Epithelial cell of esophagus (primary cell): ENCODE measurements around the gene PPAN.

Experiments
- DNase-seq: peaks from one replicate; pipeline ENCODE4 v3.0.0; 2010; ENCODE audit warnings: low read depth
- H3K4me3 ChIP-seq: 2 replicates; pipeline ENCODE4 v1.5.1; 2011; ENCODE audit warnings: mild to moderate bottlenecking, low read length, control low read depth
- TF ChIP-seq, protein P1 (sequence below): IDR thresholded peaks from 2 replicates; pipeline ENCODE4 v1.5.1; 2011; ENCODE audit warnings: low read depth, mild to moderate bottlenecking, low read length, control low read depth, inconsistent platforms; ENCODE audit not compliant: insufficient read depth; ENCODE audit errors: missing control alignments

Gene PPAN, protein sequence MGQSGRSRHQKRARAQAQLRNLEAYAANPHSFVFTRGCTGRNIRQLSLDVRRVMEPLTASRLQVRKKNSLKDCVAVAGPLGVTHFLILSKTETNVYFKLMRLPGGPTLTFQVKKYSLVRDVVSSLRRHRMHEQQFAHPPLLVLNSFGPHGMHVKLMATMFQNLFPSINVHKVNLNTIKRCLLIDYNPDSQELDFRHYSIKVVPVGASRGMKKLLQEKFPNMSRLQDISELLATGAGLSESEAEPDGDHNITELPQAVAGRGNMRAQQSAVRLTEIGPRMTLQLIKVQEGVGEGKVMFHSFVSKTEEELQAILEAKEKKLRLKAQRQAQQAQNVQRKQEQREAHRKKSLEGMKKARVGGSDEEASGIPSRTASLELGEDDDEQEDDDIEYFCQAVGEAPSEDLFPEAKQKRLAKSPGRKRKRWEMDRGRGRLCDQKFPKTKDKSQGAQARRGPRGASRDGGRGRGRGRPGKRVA

DNA sequence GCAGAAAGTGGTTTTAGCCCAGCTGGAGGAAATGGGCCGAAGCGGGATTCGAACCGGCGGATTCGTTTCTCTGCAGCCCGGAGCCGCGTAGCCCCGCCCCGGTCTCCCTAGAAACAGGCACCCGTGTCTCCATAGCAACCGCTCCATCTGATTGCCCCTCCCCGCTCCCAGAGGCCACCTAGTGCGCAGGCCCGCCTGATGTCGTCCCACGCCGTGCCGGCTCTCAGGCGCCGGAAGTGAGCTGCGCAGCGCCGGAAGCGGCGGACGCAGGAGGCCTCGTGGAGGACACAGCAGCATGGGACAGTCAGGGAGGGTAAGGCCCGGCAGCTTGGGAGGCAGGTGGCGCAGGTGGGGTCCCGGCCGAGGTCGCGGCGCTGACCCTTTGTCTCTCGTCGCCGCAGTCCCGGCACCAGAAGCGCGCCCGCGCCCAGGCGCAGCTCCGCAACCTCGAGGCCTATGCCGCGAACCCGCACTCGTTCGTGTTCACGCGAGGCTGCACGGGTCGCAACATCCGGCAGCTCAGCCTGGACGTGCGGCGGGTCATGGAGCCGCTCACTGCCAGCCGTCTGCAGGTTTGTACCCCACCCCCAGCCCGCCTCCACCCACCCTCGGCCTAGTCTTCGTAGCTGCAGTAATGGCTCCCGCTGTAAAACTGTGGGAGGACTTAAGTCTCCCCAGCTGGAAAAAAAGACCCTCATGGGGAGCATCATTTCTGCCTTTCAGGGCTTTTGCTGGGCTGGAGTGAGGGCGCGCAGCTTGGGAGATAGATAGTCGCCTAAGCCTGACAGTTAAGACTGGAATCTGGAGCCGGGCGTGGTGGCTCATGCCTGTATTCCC lies at the start of gene PPAN:
PPAN (plus strand) TSS at position 263 of the 837 bp plus-strand sequence; CDS start at position 296, 33 bp downstream.
- H3K4me3 ChIP-seq = peak within 1 kb of the TSS; percentile 96
- DNase-seq = peak; percentile 99
- TF ChIP-seq, protein P1, sequence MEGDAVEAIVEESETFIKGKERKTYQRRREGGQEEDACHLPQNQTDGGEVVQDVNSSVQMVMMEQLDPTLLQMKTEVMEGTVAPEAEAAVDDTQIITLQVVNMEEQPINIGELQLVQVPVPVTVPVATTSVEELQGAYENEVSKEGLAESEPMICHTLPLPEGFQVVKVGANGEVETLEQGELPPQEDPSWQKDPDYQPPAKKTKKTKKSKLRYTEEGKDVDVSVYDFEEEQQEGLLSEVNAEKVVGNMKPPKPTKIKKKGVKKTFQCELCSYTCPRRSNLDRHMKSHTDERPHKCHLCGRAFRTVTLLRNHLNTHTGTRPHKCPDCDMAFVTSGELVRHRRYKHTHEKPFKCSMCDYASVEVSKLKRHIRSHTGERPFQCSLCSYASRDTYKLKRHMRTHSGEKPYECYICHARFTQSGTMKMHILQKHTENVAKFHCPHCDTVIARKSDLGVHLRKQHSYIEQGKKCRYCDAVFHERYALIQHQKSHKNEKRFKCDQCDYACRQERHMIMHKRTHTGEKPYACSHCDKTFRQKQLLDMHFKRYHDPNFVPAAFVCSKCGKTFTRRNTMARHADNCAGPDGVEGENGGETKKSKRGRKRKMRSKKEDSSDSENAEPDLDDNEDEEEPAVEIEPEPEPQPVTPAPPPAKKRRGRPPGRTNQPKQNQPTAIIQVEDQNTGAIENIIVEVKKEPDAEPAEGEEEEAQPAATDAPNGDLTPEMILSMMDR = no peak

DNA sequence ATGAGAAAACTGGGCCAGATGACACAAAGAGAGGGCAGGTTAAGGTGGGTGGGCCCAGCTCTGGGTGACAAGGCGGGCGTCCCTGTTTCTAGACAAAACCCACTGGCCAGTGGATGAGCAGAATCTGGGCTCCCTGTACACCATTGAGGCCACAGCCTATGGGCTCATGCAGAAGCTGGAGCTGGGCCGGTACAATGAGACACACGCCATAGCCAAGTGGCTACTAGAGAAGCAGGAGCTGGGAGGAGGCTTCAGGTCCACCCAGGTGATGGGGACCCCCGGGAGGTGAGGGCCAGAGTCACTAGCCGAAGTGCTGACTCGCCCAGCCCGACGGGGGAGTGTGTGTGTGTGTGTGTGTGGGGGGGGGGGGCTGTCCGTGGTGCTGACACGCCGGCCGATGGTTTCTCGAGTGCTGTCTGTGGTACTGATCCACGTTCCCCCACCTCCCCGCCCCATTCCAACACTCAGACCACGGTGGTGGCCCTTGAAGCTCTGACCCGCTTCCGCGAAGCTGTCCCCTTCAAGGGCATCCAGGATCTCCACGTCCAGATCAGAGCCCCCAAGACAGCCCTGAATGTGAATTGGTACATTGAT lies 44.3 kb upstream of the PPAN start:
- no peak overlapping the region for H3K4me3 ChIP-seq
- no peak for DNase-seq
- TF ChIP-seq, protein P1 = no peak

DNA sequence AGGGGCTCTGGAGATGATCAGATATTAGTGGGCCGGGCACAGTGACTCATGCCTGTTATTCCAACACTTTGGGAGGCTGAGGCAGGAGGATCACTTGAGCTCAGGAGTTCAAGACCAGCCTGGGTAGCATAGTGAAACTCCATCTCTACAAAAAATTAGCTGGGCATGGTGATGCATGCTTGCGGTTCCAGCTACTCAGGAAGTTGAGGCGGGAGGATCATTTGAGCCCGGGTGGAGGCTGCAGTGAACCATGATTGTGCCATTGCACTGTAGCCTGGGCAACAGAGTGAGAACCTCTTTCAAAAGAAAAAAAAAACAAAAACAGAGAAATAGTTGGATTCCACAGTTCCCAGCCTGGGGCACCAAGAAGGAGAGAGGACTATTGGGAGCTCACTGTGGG lies 38.0 kb upstream of the PPAN start:
- no peak for DNase-seq
- TF ChIP-seq, protein P1 = no peak
- H3K4me3 ChIP-seq = no peak overlapping the region

DNA sequence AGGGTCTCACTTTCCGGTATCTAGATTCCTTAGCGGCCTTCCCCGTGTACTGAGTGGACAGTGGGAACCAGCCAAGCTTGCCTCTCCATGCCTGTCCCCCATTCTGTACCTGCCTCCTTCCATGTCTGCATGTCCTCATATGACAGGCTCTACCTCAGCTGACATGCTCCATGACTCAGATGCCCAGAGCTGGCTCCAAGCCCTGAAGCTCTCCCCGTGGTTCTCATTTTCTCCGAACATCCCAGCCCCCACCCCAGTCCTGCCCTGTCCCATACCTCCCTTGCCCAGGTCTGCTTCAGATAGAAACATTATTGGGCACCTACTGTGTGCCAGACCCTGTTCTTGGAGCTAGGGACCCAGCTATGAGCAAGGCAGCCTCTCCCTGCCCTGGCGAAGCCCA lies 37.1 kb upstream of the PPAN start:
- TF ChIP-seq, protein P1 = no peak
- H3K4me3 ChIP-seq = no peak overlapping the region
- DNase-seq = peak; percentile 40

DNA sequence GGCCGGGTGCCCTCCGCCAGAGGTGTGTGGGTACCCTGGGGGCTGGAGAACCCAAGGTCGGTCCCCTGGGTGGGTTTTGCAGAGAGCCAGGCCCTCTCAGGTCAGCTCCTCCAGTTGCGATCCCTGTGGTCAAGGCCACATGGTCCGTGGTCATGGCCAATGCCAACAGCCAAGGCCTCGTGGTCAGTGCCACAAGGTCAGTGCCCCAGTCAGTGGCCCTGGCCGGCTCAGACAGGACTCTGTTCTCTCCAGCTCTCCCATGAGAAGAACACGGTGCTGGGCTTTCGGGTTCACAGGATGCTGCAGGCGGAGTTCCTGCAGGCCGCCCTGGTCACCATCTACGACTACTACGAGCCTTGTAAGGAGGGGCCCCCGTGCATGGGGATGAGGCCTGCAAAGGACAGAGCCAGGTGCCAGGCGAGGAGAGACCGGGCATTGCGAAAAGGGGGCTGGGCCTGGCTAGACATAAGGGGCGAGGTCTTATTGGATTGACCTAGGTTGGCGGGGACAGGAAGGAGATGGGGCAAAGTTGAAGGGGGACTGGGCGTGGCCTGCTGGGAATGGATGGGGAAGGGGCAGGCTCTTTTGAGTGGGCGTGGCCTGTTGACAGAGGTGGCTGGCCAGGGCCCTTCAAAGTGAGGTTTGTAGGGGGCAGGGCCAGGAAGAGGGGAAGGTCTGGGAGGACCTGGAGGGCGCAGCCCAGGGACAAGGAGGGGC lies 35.3 kb upstream of the PPAN start:
- DNase-seq = no peak
- TF ChIP-seq, protein P1 = no peak
- H3K4me3 ChIP-seq = no peak overlapping the region

DNA sequence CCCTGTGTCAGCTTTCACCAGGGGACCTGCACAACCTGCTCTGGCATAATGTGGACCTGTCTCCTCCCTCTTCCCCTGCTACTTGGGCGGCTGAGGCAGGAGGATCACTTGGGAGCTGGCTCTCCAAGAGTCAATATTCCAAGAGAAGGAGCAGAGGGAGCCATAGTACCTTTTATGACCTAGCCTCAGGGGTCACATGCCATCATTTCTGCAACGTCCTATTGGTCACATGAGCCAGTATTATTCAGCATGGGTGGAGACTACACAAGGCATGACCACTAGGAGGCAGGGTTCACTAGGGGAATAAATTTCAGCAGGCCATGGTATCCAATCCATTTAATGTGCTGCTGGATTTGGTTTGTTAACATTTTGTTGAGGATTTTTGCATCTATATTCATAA lies 32.0 kb upstream of the PPAN start:
- H3K4me3 ChIP-seq = no peak overlapping the region
- TF ChIP-seq, protein P1 = peak; percentile 20
- DNase-seq = peak; percentile 24
